Esophagus squamous epithelium (tissue), 5 donors: ENCODE results near the gene ERP29. TPM values are rescaled to one million over a fixed set of nuclear protein-coding genes. Genes with fewer than 3 reads are reported as not detected.
"Not testable (repeated sequence)": the region's sequence is repeated elsewhere in the genome, so short reads cannot be mapped to it uniquely, and the experiment has no call there.

Experiments
- DNase-seq: peaks from one replicate; lab custom pipeline; 2025; lab: John Stamatoyannopoulos, UW
- H3K27ac ChIP-seq, 4 donors: fragments of 200-600 bp; sonication (generic); one replicate each; pipeline ENCODE4 v1.5.1; 2016 to 2019; ENCODE audit warnings: mild to moderate bottlenecking in 1 of 4
- H3K27me3 ChIP-seq, 4 donors: fragments of 200-600 bp; sonication (generic); 1 replicate in 3 of 4; 2 replicates in 1 of 4; pipeline versions ENCODE4 v1.5.1 to v1.6.0; 2017 to 2021; ENCODE audit warnings: antibody characterized with exemption in 1 of 4
- H3K36me3 ChIP-seq, 3 donors: fragments of 200-600 bp; sonication (generic); one replicate each; pipeline ENCODE4 v1.5.1; 2016 to 2019
- H3K4me1 ChIP-seq, 3 donors: fragments of 200-600 bp; sonication (generic); one replicate each; pipeline ENCODE4 v1.5.1; 2017 to 2019
- H3K4me3 ChIP-seq, 4 donors: fragments of 200-600 bp; sonication (generic); 1 replicate in 3 of 4; 2 replicates in 1 of 4; pipeline ENCODE4 v1.5.1; 2016 to 2019; ENCODE audit warnings: mild to moderate bottlenecking in 2 of 4, moderate library complexity in 1 of 4
- H3K9me3 ChIP-seq, 3 donors: fragments of 200-600 bp; sonication (generic); one replicate each; pipeline ENCODE4 v1.5.1; 2016 to 2019
- CTCF ChIP-seq, 6 experiments: fragments of 450-650 bp in 4 of 6; fragments of 200-600 bp in 2 of 6; sonication (generic) in 2 of 6; IDR thresholded peaks; one replicate each; pipeline ENCODE4 v1.5.1; 2016 to 2019; ENCODE audit warnings: antibody characterized with exemption in 6 of 6, mild to moderate bottlenecking in 4 of 6, moderate library complexity in 4 of 6
- POLR2A ChIP-seq, 4 donors: fragments of 450-650 bp; IDR thresholded peaks; one replicate each; pipeline ENCODE4 v1.6.1; 2017; ENCODE audit warnings: antibody characterized with exemption in 4 of 4, mild to moderate bottlenecking in 4 of 4, moderate library complexity in 3 of 4
- WGBS, 2 donors: methylation state at CpG; one replicate each; pipeline ENCODE4 v1.1.5; 2018; 5-methylcytosine and 5-hydroxymethylcytosine counted together
- intact Hi-C: fragments of 100-400 bp; cut with DNase I; formaldehyde crosslinking; loops from one replicate; pipeline ENCODE4 v1.15.0; 2022
- total RNA-seq, 4 donors: library from RNA; depleted of rRNA; stranded (reverse); fragments of >200 nt; gene quantifications; one replicate each; pipeline ENCODE4 v1.1.0, GENCODE V29; 2016
- donor health status: DM: yes; HTN: yes; CAD: no.

ERP29 gene
- total RNA-seq, 4 donors from 2014 or later, result 35.3 to 61.4 (median 44.2) TPM

DNA sequence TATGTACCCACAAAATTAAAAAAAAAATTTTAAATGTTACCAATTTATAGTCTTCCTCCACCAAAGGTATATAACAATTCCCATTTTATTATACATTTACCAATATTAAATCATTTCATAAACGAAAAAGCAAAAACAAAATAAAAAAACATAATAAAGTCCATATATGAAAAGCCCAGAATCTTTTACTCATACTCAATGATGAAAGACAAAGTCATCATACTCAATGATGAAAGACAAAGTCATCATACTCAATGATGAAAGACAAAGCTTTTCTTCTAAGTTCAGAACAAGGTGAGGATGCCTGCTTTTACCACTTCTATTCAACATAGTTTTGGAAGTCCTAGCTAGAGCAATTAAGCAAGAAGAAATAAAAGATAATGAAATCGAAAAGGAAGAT is 28.4 kb upstream of the ERP29 start:
- DNase-seq, result no peak
- intact Hi-C loops, result no loop called here
- no peak overlapping the region for H3K4me3 ChIP-seq
- H3K4me1 ChIP-seq, result no peaks in the 10 kb centered on the region
- 78 to 80% methylated on average over 2 of the region's 2 CpGs for WGBS, 2 donors
- no peaks in the 10 kb centered on the region for H3K36me3 ChIP-seq
- TF ChIP-seq POLR2A (IDR thresholded peaks at IDR 0.05) (no peak), CTCF (IDR thresholded peaks at IDR 0.05) (no peak)
- no peak overlapping the region for H3K27ac ChIP-seq
- H3K9me3 ChIP-seq, result no peaks in the 10 kb centered on the region
- no peaks in the 10 kb centered on the region for H3K27me3 ChIP-seq

GRCh38 chr12:111991535-111991934 is 21.7 kb upstream of the ERP29 start:
- no peaks in the 10 kb centered on the region for H3K27me3 ChIP-seq
- intact Hi-C loops, result no loop called here
- WGBS, 2 donors, result 79 to 94% methylated on average over 2 of the region's 2 CpGs

GRCh38 chr12:111991946-111992345 is 21.3 kb upstream of the ERP29 start:
- 88 to 100% methylated on average over 2 to 4 of the region's 4 CpGs for WGBS, 2 donors
- no peak for DNase-seq
- peaks cover 0 to 24% (median 8%) of the 10 kb centered on the region in 3 donors for H3K4me1 ChIP-seq

More at GRCh38 chr12:111991535-111991934, 21.7 kb upstream of the ERP29 start:
- Histone ChIP-seq H3K4me3 (no peak overlapping the region), H3K4me1 (peaks cover 0 to 24% (median 8%) of the 10 kb centered on the region in 3 donors), H3K9me3 (no peaks in the 10 kb centered on the region), H3K36me3 (peaks cover 0 to 10% (median 0%) of the 10 kb centered on the region in 3 donors), H3K27ac (no peak overlapping the region)
- no peak for DNase-seq
- TF ChIP-seq POLR2A (IDR thresholded peaks at IDR 0.05) (no peak), CTCF (IDR thresholded peaks at IDR 0.05) (no peak)

GRCh38 chr12:111992464-111992863 is 20.8 kb upstream of the ERP29 start:
- WGBS, 2 donors, result 75 to 76% methylated on average over 6 of the region's 6 CpGs
- intact Hi-C loops, result no loop called here
- no peak overlapping the region for H3K4me3 ChIP-seq
- H3K27me3 ChIP-seq, result no peaks in the 10 kb centered on the region
- DNase-seq, result no peak
- no peaks in the 10 kb centered on the region for H3K9me3 ChIP-seq
- no peak for TF ChIP-seq POLR2A (IDR thresholded peaks at IDR 0.05)
- no peak for TF ChIP-seq CTCF (IDR thresholded peaks at IDR 0.05)
- peaks cover 0 to 24% (median 8%) of the 10 kb centered on the region in 3 donors for H3K4me1 ChIP-seq
- H3K36me3 ChIP-seq, result peaks cover 0 to 10% (median 0%) of the 10 kb centered on the region in 3 donors
- H3K27ac ChIP-seq, result no peak overlapping the region

More at GRCh38 chr12:111991946-111992345, 21.3 kb upstream of the ERP29 start:
- Histone ChIP-seq H3K9me3 (no peaks in the 10 kb centered on the region), H3K27ac (no peak overlapping the region), H3K4me3 (no peak overlapping the region), H3K36me3 (peaks cover 0 to 10% (median 0%) of the 10 kb centered on the region in 3 donors), H3K27me3 (no peaks in the 10 kb centered on the region)
- TF ChIP-seq CTCF (IDR thresholded peaks at IDR 0.05), result no peak
- no peak for TF ChIP-seq POLR2A (IDR thresholded peaks at IDR 0.05)
- intact Hi-C loops, result no loop called here

DNA sequence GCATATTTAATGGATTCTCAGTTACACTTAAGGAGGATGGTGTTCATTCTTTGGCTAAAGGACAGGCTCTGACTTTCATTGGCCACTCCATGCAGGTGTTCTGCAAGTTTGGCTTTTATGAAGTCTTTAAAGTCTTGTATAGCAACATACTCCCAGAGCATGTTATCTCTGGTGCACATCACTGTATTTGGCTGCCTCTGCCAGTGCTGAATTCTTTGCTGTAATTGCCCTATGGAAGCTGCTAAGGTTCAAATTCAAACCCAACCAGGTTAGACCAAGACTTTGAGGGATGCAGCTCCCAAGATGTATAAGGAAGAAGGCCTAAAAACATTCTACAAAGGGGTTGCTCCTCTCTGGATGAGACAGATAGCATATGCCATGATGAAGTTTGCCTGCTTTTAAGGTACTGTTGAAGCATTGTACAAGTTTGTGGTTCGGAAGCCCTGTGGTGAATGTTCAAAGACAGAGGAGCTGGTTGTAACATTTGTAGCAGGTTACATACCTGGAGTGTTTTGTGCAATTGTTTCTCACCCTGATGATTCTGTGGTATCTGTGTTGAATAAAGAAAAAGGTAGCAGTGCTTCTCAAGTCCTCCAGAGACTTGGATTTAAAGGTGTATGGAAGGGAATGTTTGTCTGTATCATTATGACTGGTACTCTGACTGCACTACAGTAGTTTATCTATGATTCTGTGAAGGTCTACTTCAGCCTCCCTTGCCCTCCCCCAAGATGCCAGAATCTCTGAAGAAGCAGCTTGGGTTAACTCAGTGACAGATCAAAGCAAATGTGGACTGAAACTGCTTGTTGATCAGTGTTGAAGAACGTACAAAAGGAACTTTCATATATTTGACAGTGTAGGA is 19.7 kb upstream of the ERP29 start:
- peaks cover 0 to 10% (median 0%) of the 10 kb centered on the region in 3 donors for H3K36me3 ChIP-seq
- intact Hi-C loops, result no loop called here
- H3K27me3 ChIP-seq, result no peaks in the 10 kb centered on the region
- peak overlapping the region in 2 of 4 donors; percentile 6 to 23 for H3K4me3 ChIP-seq
- no peak for TF ChIP-seq CTCF (IDR thresholded peaks at IDR 0.05)
- no peak for TF ChIP-seq POLR2A (IDR thresholded peaks at IDR 0.05)
- peak overlapping the region in 2 of 4 donors; percentile 22 to 40 for H3K27ac ChIP-seq
- peaks cover 0 to 28% (median 8%) of the 10 kb centered on the region in 3 donors for H3K4me1 ChIP-seq
- DNase-seq, result no peak
- H3K9me3 ChIP-seq, result no peaks in the 10 kb centered on the region
- WGBS, 2 donors, result 65 to 75% methylated on average over 2 of the region's 2 CpGs

DNA sequence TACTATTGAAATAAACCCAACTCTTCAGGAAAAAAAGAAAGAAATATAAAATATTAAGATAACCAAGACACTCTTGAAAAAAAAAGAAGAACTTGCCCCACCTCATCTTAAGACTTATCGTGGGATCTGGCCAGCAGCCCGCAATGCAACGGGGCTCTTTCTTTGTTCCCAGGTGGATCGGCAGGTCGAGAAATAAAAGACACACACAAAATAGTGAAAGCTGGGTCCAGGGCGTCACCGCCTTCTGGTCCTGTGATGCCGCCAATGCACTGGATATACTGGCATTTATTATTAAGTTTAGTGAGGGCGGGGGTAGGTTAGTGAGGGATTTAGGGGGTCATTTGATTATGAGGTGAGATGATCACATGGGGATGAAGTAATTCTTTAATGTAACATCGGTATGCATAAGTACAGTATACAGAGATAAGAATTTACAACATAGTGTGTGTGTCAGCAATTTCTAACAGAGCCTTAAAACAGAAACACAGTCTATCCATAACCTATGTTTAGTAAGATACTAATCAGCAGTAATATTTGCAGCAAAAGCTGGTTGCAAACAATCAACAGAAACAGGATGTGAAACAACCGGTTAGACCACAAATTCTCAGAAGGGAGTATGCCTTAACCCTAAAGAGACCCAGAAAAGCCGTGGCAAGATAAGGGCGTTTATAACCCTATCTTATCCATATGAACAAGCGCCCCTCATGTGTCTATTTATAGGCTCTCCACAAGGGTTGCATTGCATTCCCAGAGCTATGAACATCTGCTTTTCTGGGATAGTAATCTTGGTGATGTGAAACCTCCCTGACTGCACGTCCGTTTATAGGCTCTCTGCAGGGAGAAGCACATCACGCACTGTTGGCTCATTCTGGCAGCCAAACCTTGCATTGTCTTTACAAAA is 18.8 kb upstream of the ERP29 start:
- peaks cover 0 to 10% (median 0%) of the 10 kb centered on the region in 3 donors for H3K36me3 ChIP-seq
- peak overlapping the region in 3 of 4 donors; percentile 6 to 44 (median 23) for H3K4me3 ChIP-seq
- WGBS, 2 donors, result 36 to 50% methylated on average over 17 of the region's 17 CpGs
- H3K4me1 ChIP-seq, result peaks cover 0 to 34% (median 8%) of the 10 kb centered on the region in 3 donors
- H3K9me3 ChIP-seq, intact Hi-C loops, H3K27me3 ChIP-seq, DNase-seq: not testable (repeated sequence)
- H3K27ac ChIP-seq, result peak overlapping the region in 2 of 4 donors; percentile 22 to 40
